ENCODE results near the gene ZNF148. TPM values are rescaled to one million over a fixed set of nuclear protein-coding genes. Genes with fewer than 3 reads are reported as not detected.
"Not testable (repeated sequence)": the region's sequence is repeated elsewhere in the genome, so short reads cannot be mapped to it uniquely, and the experiment has no call there.

Gene ZNF148
- total RNA-seq, 1 donor from 2014 or later: 33.4 TPM

DNA sequence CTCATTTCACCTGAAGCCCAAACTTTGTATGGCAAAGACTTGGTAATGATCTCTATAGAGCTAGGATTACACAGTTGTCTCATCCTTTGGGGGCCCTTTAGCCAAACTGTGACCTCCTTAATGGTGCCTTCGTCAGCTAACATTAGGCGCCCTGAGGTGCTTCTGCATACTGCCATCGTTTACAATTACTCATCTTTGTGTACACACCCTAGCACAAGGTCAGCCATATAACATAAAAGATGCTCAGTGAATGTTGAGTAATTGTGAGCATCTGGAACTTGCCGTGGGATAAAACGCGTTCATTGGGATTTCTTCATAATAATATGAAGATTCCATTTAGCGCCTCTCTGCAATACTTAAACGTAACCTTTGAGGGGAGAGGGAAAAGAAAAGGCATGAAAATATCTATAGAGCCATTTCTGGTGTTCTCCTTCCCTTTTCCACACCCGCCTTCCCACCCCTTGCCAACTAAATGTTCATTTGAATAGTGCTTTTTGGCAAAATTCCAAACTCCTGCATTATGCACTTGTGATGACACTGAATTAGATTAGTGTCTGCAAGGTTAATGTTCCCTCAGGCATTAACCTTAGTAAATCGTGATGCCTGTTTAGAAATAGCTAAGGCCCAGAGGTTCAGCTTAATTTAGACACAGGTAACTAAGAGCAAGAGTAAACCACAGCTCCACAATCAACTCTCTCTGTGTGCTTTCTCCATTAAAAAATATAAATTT is 990 bp upstream of the ZNF148 start:
- DNase-seq (ENCODE audit: low read depth): no peak

DNA sequence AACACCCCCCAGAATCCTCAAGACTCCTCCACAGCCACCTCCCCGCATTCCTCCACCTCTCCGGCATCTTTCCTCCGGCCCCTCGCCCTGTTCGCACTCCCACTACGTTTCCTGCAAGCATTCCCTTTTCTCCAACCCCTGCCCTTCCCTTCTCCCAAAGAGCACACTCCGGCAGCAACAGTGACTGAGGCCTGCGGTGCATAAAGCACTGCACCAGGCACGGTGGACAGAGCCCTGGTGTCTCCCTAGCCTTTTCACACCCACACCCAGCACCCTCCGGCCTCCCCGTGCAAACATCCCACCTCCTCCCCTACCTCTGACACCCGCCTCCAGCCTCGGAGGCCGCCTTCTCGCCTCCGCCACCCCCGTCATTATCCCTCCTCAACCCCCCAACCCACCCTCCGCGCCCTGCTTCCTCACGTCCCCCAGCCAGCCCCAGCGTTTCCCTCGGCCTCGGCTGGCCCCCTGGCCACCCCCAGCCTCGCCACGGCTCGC is 577 bp downstream of the ZNF148 start:
- DNase-seq (ENCODE audit: low read depth): peak; percentile 44

DNA sequence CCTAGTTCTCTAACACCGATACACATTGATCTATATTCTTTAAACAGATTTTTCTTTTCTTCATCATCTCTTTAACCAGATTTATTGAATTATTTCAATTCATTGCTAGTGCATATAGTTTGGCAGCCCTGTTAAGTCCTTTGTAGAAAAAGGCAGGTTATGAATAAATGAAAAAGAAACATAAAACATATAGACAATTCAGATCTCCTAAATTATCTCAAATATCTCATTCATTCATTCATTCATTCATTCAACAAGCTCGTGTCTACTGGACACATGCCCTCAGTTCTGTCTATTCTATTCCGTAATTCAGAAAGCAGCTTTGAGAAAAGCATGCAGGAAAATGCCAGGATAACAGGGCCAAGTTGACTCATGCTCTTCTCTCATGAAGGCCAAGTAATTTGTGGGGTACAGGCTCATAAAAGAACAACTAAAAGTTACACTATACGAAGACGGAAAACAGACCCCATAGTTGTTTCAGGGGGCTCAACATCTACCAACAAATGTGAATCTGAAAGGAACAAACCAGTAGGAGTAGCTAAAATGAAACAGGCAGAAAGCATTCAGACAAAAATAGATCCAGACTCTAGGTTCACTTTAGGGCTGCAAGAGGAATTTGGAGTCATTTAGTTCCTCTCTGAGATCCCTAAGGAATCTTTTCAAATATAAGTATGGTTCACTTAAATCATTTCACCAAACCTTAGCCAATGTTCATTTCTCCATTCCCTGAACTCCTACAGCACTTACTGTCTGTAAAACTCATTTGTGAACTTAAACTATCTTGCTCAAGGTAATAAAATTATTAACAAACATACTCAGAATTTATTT is 7.5 kb downstream of the ZNF148 start:
- DNase-seq (ENCODE audit: low read depth): peak; percentile 31

DNA sequence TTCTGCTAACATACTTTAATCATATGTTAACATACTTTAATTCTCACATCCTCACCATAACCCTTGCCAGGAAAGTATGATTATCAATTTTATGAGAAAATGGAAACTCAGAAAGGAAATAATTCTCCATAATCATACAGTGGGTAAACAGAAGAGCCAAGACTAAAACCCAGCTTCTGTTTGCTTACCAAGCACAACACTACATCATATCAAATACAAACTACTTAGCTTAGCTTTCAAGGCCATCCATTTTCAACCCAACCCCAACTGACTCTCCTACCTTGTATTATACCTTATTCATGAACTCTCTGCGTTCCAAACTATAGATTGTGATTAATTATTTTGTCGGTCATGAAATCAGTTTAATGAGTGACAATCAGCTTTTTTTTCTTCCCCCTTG is 9.0 kb downstream of the ZNF148 start:
- no peak for DNase-seq (ENCODE audit: low read depth)

DNA sequence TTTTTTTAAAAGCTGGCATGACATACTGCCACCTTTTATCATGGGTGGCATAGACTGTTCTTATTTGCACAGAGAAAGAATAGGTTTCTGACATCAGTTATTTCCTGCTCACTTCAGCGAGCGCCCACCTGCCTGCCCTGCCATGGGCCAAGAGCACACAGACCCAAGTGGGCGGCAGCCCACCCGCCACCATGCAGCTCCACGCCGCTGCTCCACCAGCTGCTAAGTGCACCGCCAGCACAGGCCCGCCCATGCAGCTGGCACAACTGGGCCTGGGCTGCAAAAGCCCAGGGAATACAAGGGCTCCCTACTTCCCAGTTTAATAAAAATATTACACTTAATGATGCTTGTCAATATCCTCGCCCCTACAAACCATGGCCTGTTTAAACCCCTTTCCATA is 15.4 kb downstream of the ZNF148 start:
- DNase-seq (ENCODE audit: low read depth): no peak

DNA sequence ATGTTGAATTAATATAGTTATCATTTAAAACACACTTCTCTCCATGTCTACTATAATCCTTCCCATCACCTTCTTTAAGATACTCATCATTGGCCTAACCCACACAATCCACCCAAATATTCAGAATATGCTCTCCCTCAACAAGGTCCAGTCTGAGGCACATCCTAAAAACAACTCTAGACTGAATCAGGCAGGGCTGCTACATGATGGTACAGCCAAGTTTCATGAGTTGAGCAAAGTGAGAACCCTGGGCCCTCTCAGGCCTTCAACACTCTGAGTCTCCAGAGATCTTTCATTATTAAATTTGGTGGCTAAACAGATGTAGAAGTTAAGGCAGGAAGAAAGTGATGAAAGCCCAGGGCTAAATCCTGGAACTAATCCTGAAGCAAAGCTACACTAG is 16.2 kb downstream of the ZNF148 start:
- no peak for DNase-seq (ENCODE audit: low read depth)

DNA sequence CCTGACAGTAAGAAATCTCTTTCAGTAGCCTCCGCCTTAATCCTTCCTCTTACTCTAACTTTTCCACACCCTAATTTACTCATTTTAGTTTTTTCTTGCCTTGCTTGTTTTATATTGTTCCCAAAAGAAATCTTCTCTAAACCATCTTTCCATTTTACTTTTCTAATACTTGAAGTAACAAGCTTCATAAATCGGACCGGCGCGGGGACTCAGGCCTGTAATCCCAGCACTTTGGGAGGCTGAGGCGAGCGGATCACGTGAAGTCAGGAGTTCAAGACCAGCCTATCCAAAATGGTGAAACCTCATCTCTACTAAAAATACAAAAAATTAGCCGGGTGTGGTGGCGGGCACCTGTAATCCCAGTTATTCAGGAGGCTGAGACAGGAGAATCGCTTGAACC is 17.3 kb downstream of the ZNF148 start:
- no peak for DNase-seq (ENCODE audit: low read depth)

DNA sequence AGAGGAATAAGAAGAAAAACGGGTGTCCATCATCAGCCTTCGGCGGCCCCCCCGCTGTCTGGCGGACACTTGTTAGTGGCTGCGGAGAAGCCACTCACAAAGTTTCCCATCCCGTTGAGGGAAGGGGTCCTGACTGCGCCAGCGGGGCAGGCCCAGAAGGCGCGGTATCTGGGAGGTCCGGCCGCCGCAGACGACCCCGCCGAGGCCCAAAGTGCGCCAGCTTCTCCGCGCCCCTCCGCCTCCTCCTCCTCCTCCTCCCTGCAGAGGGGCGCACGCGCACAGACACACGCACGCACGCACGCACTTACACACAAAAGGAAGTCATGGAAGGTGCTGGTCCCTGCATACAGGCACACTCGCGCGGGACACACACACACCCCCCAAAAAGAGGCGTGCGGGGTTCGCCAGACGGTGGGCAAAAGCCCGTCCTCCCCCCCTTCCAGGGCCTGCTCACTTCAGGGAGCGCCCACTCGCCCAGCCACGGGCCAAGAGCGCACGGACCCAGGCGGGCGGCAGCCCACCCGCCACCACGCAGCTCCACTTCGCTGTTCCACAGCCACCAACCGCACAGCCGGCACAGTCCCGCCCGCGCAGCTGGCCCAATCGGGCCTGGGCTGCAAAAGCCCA is 18.0 kb downstream of the ZNF148 start:
- DNase-seq (ENCODE audit: low read depth): peak; percentile 30

DNA sequence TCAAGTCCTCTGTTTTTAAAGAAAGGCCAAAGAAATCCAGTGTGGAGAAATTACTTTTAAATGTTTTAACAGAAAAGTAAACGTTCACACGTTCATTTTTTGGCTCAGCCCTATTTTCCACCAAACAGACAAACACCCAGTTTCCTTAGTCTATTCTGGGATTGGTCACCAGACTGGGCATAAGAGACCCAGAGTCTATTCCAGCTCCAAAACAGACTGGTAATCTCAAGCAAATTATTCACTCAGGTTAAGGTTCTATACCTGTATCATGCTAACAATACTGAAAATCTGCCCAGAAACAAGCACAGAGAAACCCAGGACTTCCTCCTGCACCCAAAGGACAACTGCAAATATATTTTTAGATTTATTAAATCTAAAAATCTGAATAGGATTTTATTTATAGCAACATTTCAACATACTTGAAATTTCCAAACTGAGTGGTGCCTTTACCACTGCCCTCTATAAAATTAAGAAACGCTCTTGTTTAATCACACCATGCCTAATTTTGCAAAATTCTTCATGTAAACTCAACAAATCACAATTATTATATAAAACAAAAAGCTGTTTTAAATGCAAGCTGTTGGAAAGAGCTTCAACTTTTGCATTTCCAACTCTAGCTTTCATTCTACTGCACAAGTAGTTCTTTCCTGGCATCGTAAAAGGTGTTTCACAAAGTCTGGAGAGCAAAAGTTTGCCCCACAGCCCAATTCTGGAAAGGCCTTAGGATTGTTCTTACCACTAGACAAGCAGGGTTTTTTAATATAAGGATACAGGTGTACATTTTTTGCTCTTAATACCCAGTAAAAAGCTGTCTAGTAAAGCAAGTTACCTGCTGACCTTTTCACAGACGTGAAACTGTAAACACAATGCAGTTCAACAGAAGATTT is 18.7 kb downstream of the ZNF148 start:
- peak; percentile 23 for DNase-seq (ENCODE audit: low read depth)

DNA sequence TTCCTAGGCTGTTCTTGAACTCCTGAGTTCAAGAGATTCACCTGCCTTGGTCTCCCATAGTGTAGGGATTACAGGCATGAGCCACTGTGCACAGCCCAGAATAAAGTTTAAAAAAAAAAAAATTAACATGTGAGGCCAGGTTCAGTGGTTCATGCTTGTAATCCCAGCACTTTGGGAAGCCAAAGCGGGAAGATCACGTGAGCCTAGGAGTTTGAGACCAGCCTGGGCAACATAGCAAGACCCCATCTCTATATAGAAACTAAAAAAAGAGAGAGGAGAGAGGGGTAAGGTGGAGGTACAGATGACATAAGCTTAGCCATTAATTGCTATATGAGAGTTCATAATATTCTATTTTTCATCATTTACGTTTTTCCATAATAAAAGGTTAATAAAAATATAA is 21.5 kb downstream of the ZNF148 start:
- DNase-seq (ENCODE audit: low read depth): no peak

DNA sequence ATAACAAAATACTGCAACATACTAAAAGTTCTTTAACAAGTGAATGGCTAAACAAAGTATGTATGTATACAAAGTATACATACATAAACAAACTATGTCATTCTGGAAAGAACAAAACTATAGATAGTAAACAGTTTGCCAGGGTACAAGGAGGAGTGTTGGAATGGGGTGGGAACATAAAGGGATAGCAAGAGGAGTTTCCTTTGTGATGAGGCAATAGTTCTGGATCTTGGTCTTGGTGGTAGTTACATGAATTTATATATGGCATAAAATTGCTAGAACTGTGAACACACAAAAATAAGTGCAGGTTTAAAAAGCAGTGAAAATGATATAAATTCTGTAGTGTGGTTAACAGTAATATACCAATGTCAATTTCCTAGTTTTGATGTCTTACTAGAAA is 22.0 kb downstream of the ZNF148 start:
- DNase-seq (ENCODE audit: low read depth): no peak

DNA sequence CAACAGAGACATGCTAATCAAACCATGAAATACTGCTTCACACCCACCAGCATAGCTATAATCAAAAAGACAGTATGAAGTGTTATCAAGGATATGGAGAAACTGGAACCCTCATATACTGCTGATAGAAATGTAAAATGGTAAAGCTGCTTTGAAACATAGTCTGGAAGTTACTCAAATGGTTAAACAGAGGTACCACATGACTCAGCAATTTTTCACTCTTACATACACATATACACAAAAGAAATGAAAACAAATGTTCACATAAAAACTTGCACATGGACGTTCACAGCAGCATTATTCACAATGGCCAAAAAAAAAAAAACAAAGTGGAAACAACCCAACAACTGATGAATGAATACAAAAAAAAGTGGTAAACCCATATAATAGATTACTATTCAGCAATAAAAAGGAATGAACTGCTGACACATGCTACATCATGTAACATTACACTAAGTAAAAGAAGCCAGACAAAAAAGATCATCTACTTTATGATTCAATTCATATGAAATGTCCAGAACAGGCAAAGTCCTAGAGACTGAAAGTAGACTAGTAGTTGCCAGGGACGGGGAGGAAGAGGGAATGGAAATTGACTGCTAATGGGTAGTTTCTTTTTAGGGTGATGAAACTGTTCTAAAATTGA is 23.2 kb downstream of the ZNF148 start:
- no peak for DNase-seq (ENCODE audit: low read depth)

DNA sequence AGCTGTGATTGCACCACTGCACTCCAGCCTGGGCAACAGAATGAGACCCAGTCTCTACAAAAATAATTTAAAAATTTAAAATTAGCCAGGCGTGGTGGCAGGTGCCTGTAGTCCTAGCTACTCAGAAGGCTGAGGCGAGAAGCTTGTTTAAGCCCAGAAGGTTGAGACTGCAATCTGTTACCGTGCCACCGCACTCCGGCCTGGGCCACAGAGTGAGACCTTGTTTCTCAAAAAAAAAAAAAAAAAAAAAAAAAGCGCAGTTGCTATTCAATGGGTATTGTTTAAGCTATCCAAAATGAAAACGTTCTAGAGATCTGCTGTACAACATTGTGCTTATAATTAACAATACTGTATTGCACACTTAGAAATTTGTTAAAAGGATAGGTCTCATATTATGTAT is 24.0 kb downstream of the ZNF148 start:
- DNase-seq (ENCODE audit: low read depth): no peak

DNA sequence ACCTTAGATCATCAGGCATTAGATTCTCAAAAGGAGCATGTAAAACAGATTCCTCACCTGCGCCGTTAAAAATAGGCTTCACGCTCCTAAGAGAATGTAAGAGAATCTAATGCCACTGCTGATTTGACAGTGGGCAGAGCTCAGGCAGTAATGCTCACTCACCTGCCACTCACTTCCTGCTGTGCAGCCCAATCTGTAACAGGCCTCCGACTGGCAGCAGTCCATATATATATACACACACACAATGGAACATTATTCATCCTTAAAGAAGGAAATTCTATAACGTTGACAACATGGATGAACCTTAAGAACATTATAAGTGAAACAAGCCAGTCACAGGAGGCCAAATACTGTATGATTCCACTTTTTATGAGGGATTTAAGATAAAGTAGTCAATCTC is 24.5 kb downstream of the ZNF148 start:
- no peak for DNase-seq (ENCODE audit: low read depth)

DNA sequence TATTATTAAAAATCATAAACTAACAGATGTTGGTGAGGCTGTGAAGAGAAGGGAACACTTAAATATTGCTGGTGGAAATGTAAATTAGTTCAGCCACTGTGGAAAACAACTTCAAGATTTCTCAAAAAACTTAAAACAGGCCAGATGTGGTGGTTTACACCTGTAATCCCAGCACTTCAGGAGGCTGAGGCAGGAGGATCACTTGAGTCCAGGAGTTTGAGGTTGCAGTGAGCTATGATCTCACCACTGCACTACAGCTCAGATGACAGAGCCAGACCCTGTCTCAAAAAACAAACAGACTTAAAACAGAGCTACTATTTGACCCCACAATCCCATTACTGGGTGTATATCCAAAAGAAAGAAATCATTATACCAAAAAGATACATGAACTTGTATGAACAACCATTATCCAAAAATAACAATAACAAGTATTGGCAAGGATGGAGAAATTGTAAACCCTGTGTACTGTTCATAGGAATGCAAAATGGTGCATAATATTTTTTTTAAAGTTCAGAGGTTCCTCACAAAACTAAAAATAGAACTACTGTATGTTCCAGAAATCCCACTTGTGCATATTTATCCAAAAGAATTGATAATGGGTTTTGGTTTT is 25.5 kb downstream of the ZNF148 start:
- DNase-seq (ENCODE audit: low read depth): no peak

DNA sequence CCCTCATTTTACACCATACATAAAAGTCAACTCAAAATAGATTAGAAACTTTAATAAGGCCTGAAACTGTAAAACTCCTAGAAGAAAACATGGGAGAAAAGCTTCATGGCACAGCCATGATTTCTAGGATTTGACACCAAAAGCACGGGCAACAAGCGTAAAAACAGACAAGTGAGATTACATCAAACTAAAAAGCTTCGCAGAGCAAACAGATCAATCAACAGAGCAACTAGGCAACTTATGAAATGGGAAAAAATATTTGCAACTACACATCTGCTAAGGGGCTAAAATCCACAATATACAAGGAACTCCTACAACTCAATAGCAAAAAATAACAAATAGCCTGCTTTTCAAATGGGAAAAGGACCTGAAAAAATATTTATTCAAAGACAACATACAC is 26.1 kb downstream of the ZNF148 start:
- no peak for DNase-seq (ENCODE audit: low read depth)

DNA sequence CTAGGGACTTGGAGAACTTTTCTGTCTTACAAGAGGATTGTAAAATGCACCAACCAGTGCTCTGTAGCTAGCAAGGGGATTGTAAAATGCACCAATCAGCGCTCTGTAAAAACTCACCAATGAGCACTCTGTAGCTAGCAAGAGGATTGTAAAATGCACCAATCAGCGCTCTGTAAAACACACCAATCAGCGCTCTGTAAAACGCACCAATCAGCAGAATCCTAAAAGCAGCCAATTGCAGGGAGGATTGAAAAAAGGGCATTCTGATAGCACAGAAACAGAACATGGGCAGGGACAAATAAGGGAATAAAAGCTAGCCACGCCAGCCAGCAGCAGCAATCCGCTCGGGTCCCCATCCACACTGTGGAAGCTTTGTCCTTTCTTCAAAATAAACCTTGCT is 31.8 kb downstream of the ZNF148 start:
- not testable (repeated sequence) for DNase-seq (ENCODE audit: low read depth)

DNA sequence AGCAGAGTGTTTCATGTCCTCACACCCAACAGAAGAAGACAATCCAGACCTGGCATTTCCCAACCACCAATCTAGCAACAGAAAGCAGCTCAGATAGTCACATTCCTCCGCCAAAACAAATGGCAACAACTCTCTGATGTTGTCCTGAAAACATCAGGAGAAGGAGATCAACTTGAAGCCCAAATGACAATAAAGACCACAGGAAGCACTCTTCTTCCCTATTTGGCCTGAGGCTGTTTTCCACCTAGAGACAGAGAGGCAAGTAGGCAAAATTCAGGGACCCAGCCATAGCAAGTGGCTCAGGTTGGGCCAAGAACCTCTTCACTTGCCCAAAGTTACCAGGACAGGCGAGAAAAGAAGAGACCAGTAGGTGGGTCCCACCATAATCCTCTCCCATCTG is 35.0 kb downstream of the ZNF148 start:
- no peak for DNase-seq (ENCODE audit: low read depth)

DNA sequence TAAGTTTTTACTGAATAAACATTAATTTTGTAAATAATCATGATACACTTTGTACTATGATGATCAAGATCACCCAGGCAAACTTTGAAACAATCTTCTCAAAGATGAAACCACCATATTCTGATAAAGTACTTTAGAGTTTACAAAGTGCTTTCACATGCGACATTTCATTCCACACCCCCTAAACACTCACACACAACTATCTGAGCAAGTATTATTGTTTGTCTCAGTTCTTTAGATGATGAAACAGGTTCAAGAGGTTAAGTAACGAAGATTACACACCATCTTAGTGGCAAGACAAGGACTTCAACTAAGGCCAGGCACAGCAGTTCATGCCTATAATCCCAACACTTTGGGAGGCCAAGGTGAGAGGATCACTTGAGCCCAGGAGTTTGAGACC is 37.6 kb downstream of the ZNF148 start:
- no peak for DNase-seq (ENCODE audit: low read depth)

Measured in myocyte (in vitro differentiated cells).